ENCODE data around the gene HEMGN.

HEMGN gene

GRCh38 chr9:97921959-97922724 is 15.8 kb downstream of the HEMGN start, which contains the start of gene TRMO:
TRMO (minus strand) TSS chr9:97922500; CDS start chr9:97922493, 7 bp downstream.
- H3K4me3 ChIP-seq (ENCODE audit: control insufficient read depth, low read depth, low read length), result peak within 1 kb of the TSS; percentile 66
- DNase-seq (ENCODE audit: low read depth), result peak; percentile 99
- TF ChIP-seq CTCF (conservative IDR thresholded peaks at IDR 0.05; ENCODE audit: control insufficient read depth, insufficient read depth, low read depth, low read length), result peak; percentile 47

GRCh38 chr9:97919217-97919813 is 18.7 kb downstream of the HEMGN start:
- DNase-seq (ENCODE audit: low read depth), result no peak
- H3K4me3 ChIP-seq (ENCODE audit: control insufficient read depth, low read depth, low read length), result no peak overlapping the region
- TF ChIP-seq CTCF (conservative IDR thresholded peaks at IDR 0.05; ENCODE audit: control insufficient read depth, insufficient read depth, low read depth, low read length), result no peak

GRCh38 chr9:97918611-97919010 is 19.4 kb downstream of the HEMGN start:
- no peak for TF ChIP-seq CTCF (conservative IDR thresholded peaks at IDR 0.05; ENCODE audit: control insufficient read depth, insufficient read depth, low read depth, low read length)
- no peak for DNase-seq (ENCODE audit: low read depth)
- H3K4me3 ChIP-seq (ENCODE audit: control insufficient read depth, low read depth, low read length), result no peak overlapping the region

GRCh38 chr9:97911970-97912369 is 26.0 kb downstream of the HEMGN start:
- DNase-seq (ENCODE audit: low read depth), result no peak
- TF ChIP-seq CTCF (conservative IDR thresholded peaks at IDR 0.05; ENCODE audit: control insufficient read depth, insufficient read depth, low read depth, low read length), result no peak
- no peak overlapping the region for H3K4me3 ChIP-seq (ENCODE audit: control insufficient read depth, low read depth, low read length)

GRCh38 chr9:97911528-97911927 is 26.4 kb downstream of the HEMGN start:
- H3K4me3 ChIP-seq (ENCODE audit: control insufficient read depth, low read depth, low read length), result no peak overlapping the region
- DNase-seq (ENCODE audit: low read depth), result no peak
- no peak for TF ChIP-seq CTCF (conservative IDR thresholded peaks at IDR 0.05; ENCODE audit: control insufficient read depth, insufficient read depth, low read depth, low read length)

GRCh38 chr9:97910357-97910756 is 27.6 kb downstream of the HEMGN start:
- TF ChIP-seq CTCF (conservative IDR thresholded peaks at IDR 0.05; ENCODE audit: control insufficient read depth, insufficient read depth, low read depth, low read length), result no peak
- no peak overlapping the region for H3K4me3 ChIP-seq (ENCODE audit: control insufficient read depth, low read depth, low read length)
- DNase-seq (ENCODE audit: low read depth), result no peak
